SK-N-SH (cell line): ENCODE measurements around the gene FMOD. TPM values are rescaled to one million over a fixed set of nuclear protein-coding genes. Genes with fewer than 3 reads are reported as not detected.
"Not testable (repeated sequence)": the region's sequence is repeated elsewhere in the genome, so short reads cannot be mapped to it uniquely, and the experiment has no call there.

Source experiments
- CTCF ChIA-PET: fragments of 300-600, 350-600 bp; formaldehyde crosslinking; extraction: SDS; loops from one replicate; lab custom pipeline; 2021; lab: Yijun Ruan, JAX
- POLR2A ChIA-PET: fragments of 350-600 bp; sonication (Branson Sonifier 250); formaldehyde crosslinking; extraction: SDS; loops from one replicate; lab custom pipeline; 2020; ENCODE audit warnings: antibody characterized with exemption, inconsistent platforms; lab: Yijun Ruan, JAX
- DNase-seq: peaks from one replicate; pipeline ENCODE4 v3.0.0; 2012
- H2AFZ ChIP-seq: fragments of 200-600 bp; sonication (generic); 2 replicates; pipeline ENCODE4 v1.8.1; 2016; ENCODE audit warnings: antibody characterized with exemption, mild to moderate bottlenecking, low read depth
- H3F3A ChIP-seq: fragments of 200-600 bp; sonication (generic); replicated peaks from 2 replicates; pipeline ENCODE3; 2016; ENCODE audit warnings: antibody characterized with exemption, mild to moderate bottlenecking; ENCODE audit not compliant: insufficient read depth
- H3K27ac ChIP-seq, 2 experiments: fragments of 200-500 bp in 1 of 2; fragments of 200-600 bp in 1 of 2; sonication (Bioruptor generic) in 1 of 2; sonication (generic), shearing (Covaris generic) in 1 of 2; 2 replicates each; pipeline versions ENCODE4 v1.5.1 to v1.6.1; 2014 to 2016; ENCODE audit warnings: low read depth in 2 of 2, inconsistent platforms in 1 of 2, low read length in 1 of 2, mild to moderate bottlenecking in 1 of 2, mixed read lengths in 1 of 2
- H3K27me3 ChIP-seq: fragments of 200-600 bp; sonication (generic), shearing (Covaris generic); 2 replicates; pipeline ENCODE4 v1.6.1; 2016; ENCODE audit warnings: mixed run types; ENCODE audit not compliant: insufficient read depth
- H3K36me3 ChIP-seq, 2 experiments: fragments of 200-500 bp in 1 of 2; fragments of 200-600 bp in 1 of 2; sonication (Bioruptor generic) in 1 of 2; sonication (generic) in 1 of 2; replicated peaks in 1 of 2; 2 replicates each; pipeline versions ENCODE3 to v1.5.1; 2014 to 2016; ENCODE audit warnings: low read length in 1 of 2, mild to moderate bottlenecking in 1 of 2; ENCODE audit not compliant: insufficient read depth in 2 of 2, control insufficient read depth in 1 of 2
- H3K4me1 ChIP-seq, 2 experiments: fragments of 200-500 bp in 1 of 2; fragments of 200-600 bp in 1 of 2; sonication (Bioruptor generic) in 1 of 2; sonication (generic), shearing (Covaris generic) in 1 of 2; 2 replicates each; pipeline versions ENCODE4 v1.5.1 to v1.6.1; 2014 to 2016; ENCODE audit warnings: low read depth in 1 of 2, low read length in 1 of 2, mixed run types in 1 of 2; ENCODE audit not compliant: insufficient read depth in 2 of 2, control insufficient read depth in 1 of 2
- H3K4me2 ChIP-seq: fragments of 200-600 bp; sonication (generic), shearing (Covaris generic); 2 replicates; pipeline ENCODE4 v1.6.1; 2017; ENCODE audit warnings: mixed run types
- H3K4me3 ChIP-seq, 2 experiments: fragments of 200-500 bp in 1 of 2; fragments of 200-600 bp in 1 of 2; sonication (Bioruptor generic) in 1 of 2; sonication (generic), shearing (Covaris generic) in 1 of 2; 2 replicates each; pipeline versions ENCODE4 v1.5.1 to v1.8.1; 2014 to 2016; ENCODE audit warnings: low read depth in 2 of 2, inconsistent platforms in 1 of 2, low read length in 1 of 2, mild to moderate bottlenecking in 1 of 2, mixed read lengths in 1 of 2, moderate library complexity in 1 of 2
- H3K79me2 ChIP-seq: fragments of 200-600 bp; sonication (generic); 2 replicates; pipeline ENCODE4 v1.8.1; 2017; ENCODE audit warnings: mild to moderate bottlenecking; ENCODE audit not compliant: insufficient read depth
- H3K9ac ChIP-seq: fragments of 200-600 bp; sonication (generic); 2 replicates; pipeline ENCODE4 v1.6.1; 2017; ENCODE audit warnings: mixed run types
- H3K9me2 ChIP-seq: fragments of 200-600 bp; sonication (generic); 2 replicates; pipeline ENCODE4 v1.6.1; 2017; ENCODE audit warnings: mixed run types
- H3K9me3 ChIP-seq: fragments of 200-600 bp; sonication (generic); 2 replicates; pipeline ENCODE4 v1.6.1; 2017; ENCODE audit warnings: mixed run types, mild to moderate bottlenecking, moderate library complexity
- H4K20me1 ChIP-seq: fragments of 200-600 bp; sonication (generic); 2 replicates; pipeline ENCODE4 v1.6.1; 2017; ENCODE audit warnings: mild to moderate bottlenecking, mixed run types; ENCODE audit not compliant: insufficient read depth
- ELF1 ChIP-seq: IDR thresholded peaks from 2 replicates; pipeline ENCODE4 v1.4.0; 2012
- EP300 ChIP-seq, 2 experiments: IDR thresholded peaks; 2 replicates each; pipeline versions ENCODE4 v1.4.0 to v1.6.1; 2012; ENCODE audit warnings: borderline replicate concordance in 1 of 2, low read depth in 1 of 2, low read length in 1 of 2
- GATA2 ChIP-seq: sonication (generic); formaldehyde crosslinking; IDR thresholded peaks from 2 replicates; pipeline ENCODE4 v1.5.0; 2020; ENCODE audit warnings: mild to moderate bottlenecking, missing genetic modification reagents
- MXI1 ChIP-seq: IDR thresholded peaks from 2 replicates; pipeline ENCODE4 v1.6.1; 2012; ENCODE audit warnings: mild to moderate bottlenecking, low read depth, low read length, improper control_type of control experiment
- NFIC ChIP-seq: IDR thresholded peaks from 2 replicates; pipeline ENCODE4 v1.4.0; 2012; ENCODE audit warnings: borderline replicate concordance
- RCOR1 ChIP-seq: fragments of 150-350 bp; IDR thresholded peaks from 2 replicates; pipeline ENCODE4 v1.6.1; 2017; ENCODE audit warnings: antibody characterized with exemption, low read length
- SIN3A ChIP-seq: IDR thresholded peaks from 2 replicates; pipeline ENCODE4 v1.6.1; 2012; ENCODE audit warnings: low read depth, mild to moderate bottlenecking, low read length, moderate library complexity, borderline replicate concordance
- SMC3 ChIP-seq: IDR thresholded peaks from 2 replicates; pipeline ENCODE4 v1.6.1; 2012; ENCODE audit warnings: low read depth, low read length, improper control_type of control experiment
- TAF1 ChIP-seq: IDR thresholded peaks from 2 replicates; pipeline ENCODE4 v1.6.1; 2012; ENCODE audit warnings: low read depth, mild to moderate bottlenecking, low read length, moderate library complexity, borderline replicate concordance
- TEAD4 ChIP-seq: IDR thresholded peaks from 2 replicates; pipeline ENCODE4 v1.4.0; 2012; ENCODE audit warnings: mild to moderate bottlenecking, borderline replicate concordance; ENCODE audit not compliant: insufficient read depth
- WGBS: methylation state at CpG from one replicate; pipeline ENCODE4 v1.1.6; 2017; ENCODE audit warnings: low lambda C conversion rate; 5-methylcytosine and 5-hydroxymethylcytosine counted together
- polyA plus RNA-seq, 3 experiments: library from polyadenylated mRNA; depleted of rRNA; stranded (reverse); fragments of >200 nt; gene quantifications; 2 replicates each; pipeline ENCODE4 v1.2.3, GENCODE V29; 2012

The FMOD gene
- polyA plus RNA-seq, 1 of the 3 experiments (the other 2 are of a cell fraction): not detected

DNA sequence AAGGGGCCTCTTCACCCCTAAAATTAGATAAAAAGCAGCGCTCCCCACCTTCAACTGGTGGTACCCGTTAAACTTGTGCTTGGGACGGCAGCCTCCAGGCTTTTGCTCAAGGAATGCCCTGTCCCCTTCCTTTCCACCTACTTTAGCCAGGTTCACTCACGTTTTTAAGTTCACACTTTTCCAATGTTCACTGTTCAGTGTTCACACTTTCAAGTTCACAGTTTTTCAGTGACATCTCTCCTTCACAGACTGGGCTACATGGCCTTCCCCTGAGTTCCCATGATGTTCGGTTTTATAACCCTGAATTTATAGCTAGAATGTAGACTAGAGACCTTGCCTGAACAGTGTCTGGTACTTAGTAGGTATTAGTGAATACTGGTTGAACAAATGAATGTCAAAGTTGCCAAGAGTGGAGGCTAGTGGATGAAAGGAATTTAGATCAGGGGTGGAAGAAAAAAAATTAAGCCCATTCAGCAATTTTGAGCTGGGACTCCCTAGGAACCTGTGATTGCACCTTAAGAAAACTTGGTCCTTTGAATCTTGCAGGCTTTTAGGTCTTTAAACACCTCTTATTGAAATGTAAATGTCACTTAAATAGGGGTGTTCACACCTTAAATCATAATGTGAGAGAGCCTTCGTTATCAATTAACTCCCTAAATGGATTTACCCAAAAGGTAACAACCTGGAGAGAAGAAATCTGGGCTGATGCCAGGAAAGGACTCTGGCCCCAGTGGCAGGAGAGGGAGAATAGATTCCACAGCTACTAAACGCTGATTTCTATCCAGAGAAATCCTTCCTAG lies 33.3 kb downstream of the FMOD start:
- peak overlapping the region in 1 of 2 experiments; percentile 70; a peak in 2 of 4 replicates for H3K27ac ChIP-seq
- H4K20me1 ChIP-seq: no peaks in the 10 kb centered on the region
- H3K36me3 ChIP-seq: no peaks in the 10 kb centered on the region
- 75% methylated on average over 7 of the region's 7 CpGs for WGBS
- peaks cover 3 to 22% of the 10 kb centered on the region in 2 experiments; a peak in 1 of 4 replicates for H3K4me1 ChIP-seq
- ChIA-PET POLR2A (interaction anchor here (0.6 to 1.4 kb wide), 2 partner anchors 10 to 11 kb away, joined by 3 to 15 read pairs; no protein-coding TSS in a partner anchor), CTCF (interaction anchor here (0.7 to 2.3 kb wide), 10 partner anchors 8 to 50 kb away, joined by 3 to 12 read pairs (median 6); no protein-coding TSS in a partner anchor)
- H3K4me3 ChIP-seq: no peak overlapping the region
- TF ChIP-seq SMC3: no peak
- no peak overlapping the region for H3K9ac ChIP-seq
- H3K9me3 ChIP-seq: no peaks in the 10 kb centered on the region
- H3K9me2 ChIP-seq: no peaks in the 10 kb centered on the region
- no peak overlapping the region for H2AFZ ChIP-seq
- DNase-seq: no peak
- H3F3A ChIP-seq: peaks cover 4% of the 10 kb centered on the region
- no peak overlapping the region for H3K4me2 ChIP-seq
- H3K27me3 ChIP-seq: no peaks in the 10 kb centered on the region
- H3K79me2 ChIP-seq: no peaks in the 10 kb centered on the region

DNA sequence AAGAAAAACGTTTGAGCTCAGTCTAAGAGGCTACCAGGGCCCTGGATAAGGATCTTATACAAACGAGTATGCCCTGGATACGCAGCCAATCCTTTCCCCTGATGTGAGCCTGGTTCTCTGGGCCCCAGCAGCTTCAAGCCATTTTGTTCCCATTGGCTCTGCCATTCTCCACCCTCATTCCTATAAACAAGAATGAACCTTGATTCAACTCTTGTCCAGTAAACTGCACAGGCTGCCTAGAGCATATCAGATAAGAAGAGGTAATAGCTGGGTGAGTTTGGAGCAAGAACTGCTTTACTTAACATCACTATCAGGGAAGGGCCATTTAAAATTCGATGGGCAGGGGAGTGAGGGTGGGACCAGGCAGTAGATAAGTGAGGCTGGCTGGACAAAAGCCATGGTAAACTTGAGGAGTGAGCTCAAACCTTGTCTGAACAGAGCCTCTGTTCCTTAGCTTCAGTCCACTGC lies 34.3 kb downstream of the FMOD start:
- peak overlapping the region in 1 of 2 experiments; percentile 70; a peak in 2 of 4 replicates for H3K27ac ChIP-seq
- TF ChIP-seq TAF1 (no peak), ELF1 (no peak), SMC3 (no peak), SIN3A (no peak), MXI1 (0 out of 2 replicates have a peak, but pooled peaks have one; percentile 18), EP300 (IDR thresholded peaks at IDR 0.05; ENCODE audit: borderline replicate concordance in 1 of 2, low read depth in 1 of 2, low read length in 1 of 2) (peak in 1 of 2 experiments; percentile 70; a peak in 2 of 4 replicates), TEAD4 (no peak), RCOR1 (peak; percentile 82), NFIC (no peak), GATA2 (CRISPR knock-in tag) (peak; percentile 67)
- H3F3A ChIP-seq: peaks cover 4% of the 10 kb centered on the region
- ChIA-PET POLR2A (interaction anchor here (0.5 to 1.4 kb wide), 3 partner anchors 10 to 47 kb away, joined by 3 to 15 read pairs (median 4); no protein-coding TSS in a partner anchor), CTCF (interaction anchor here (0.6 to 2.5 kb wide), 10 partner anchors 9 to 460 kb away, joined by 3 to 12 read pairs (median 7); no protein-coding TSS in a partner anchor)
- peaks cover 3 to 22% of the 10 kb centered on the region in 2 experiments; a peak in 1 of 4 replicates for H3K4me1 ChIP-seq
- H3K4me3 ChIP-seq: no peak overlapping the region
- no peak overlapping the region for H2AFZ ChIP-seq
- no peaks in the 10 kb centered on the region for H3K36me3 ChIP-seq
- H3K79me2 ChIP-seq: no peaks in the 10 kb centered on the region
- WGBS: 15% methylated on average over 4 of the region's 4 CpGs
- H3K4me2 ChIP-seq: no peak overlapping the region
- no peaks in the 10 kb centered on the region for H3K27me3 ChIP-seq
- peak; percentile 67 for DNase-seq
- H4K20me1 ChIP-seq: no peaks in the 10 kb centered on the region; the same call in 1 of the 2 replicates
- no peak overlapping the region for H3K9ac ChIP-seq
- H3K9me2 ChIP-seq: no peaks in the 10 kb centered on the region
- H3K9me3 ChIP-seq: no peaks in the 10 kb centered on the region

DNA sequence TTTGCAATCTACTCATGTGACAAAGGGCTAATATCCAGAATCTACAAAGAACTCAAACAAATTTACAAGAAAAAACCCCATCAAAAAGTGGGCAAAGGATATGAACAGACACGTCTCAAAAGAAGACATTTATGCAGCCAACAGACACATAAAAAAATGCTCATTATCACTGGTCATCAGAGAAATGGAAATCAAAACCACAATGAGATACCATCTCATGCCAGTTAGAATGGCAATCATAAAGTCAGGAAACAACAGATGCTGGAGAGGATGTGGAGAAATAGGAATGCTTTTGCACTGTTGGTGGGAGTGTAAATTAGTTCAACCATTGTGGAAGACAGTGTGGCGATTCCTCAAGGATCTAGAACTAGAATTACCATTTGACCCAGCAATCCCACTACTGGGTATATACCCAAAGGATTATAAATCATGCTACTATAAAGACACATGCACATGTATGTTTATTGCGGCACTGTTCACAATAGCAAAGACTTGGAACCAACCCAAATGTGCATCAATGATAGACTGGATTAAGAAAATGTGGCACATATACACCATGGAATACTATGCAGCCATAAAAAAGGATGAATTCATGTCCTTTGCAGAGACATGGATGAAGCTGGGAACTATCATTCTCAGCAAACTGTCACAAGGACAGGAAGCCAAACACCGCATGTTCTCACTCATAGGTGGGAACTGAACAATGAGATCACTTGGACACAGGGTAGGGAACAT lies 36.7 kb downstream of the FMOD start:
- peaks cover 1 to 12% of the 10 kb centered on the region in 2 experiments for H3K36me3 ChIP-seq
- CTCF ChIA-PET: interaction anchor here (1.4 to 2.5 kb wide), 2 partner anchors 8 to 45 kb away, joined by 5 to 7 read pairs; no protein-coding TSS in a partner anchor
- H3K79me2 ChIP-seq, H3F3A ChIP-seq, DNase-seq, H3K9ac ChIP-seq, H3K27me3 ChIP-seq, POLR2A ChIA-PET, H3K9me2 ChIP-seq, H3K4me2 ChIP-seq, H3K4me3 ChIP-seq, H3K27ac ChIP-seq, H2AFZ ChIP-seq, H3K9me3 ChIP-seq: not testable (repeated sequence)
- H3K4me1 ChIP-seq: peaks cover 4 to 16% of the 10 kb centered on the region in 2 experiments; a peak in 1 of 4 replicates
- WGBS: 76% methylated on average over 4 of the region's 4 CpGs
- H4K20me1 ChIP-seq: peaks cover 13% of the 10 kb centered on the region; the same call in 1 of the 2 replicates
